ENCODE measurements around the gene CEP128. TPM values are rescaled to one million over a fixed set of nuclear protein-coding genes. Genes with fewer than 3 reads are reported as not detected.

Gene CEP128
- total RNA-seq, 1 donor from 2014 or later: 1.7 TPM

Other genes with a start within 250 kb of the CEP128 start
- gene TSHR, start 13.9 kb upstream of the CEP128 start, total RNA-seq: 0.15 TPM